Measurements from ENCODE around the gene UBE2E1.

GRCh38 chr3:23885210-23885609, 79.5 kb downstream of the UBE2E1 start:
- no peak for TF ChIP-seq CTCF (IDR thresholded peaks at IDR 0.05)
- TF ChIP-seq POLR2A (IDR thresholded peaks at IDR 0.05), result no peak
